Measurements from ENCODE around the gene SAMSN1.

The SAMSN1 gene

DNA sequence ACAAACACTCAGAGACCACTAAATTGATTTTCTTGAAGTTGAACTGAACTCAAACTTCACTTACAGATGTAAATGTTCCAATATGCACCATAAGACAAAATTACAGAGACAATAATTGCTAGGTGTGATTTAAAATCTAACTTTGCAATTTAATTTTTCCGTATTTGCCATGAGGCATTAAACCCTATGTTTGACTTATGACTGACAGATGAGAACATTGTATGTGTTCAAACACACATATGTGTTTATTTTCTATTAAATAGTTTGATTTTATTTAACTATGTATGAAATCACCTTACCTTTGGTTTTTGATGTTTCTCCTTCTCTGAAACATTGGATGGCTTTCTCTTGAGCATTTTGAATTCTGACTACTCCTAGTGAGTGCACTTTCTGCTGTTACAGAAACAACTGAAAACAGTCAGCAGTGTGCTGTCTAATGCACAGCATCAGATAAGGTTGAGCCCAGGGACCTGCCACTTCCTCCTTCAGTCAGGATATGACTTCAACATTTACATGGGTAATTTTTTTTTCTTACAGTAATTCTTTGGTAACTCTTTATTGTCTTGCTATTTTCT, at the start of gene SAMSN1:
SAMSN1 (minus strand) TSS at position 410 of the 575 bp plus-strand sequence; CDS start at position 356, 54 bp downstream.
- H3K4me3 ChIP-seq (ENCODE audit: low read length), result no peak within 1 kb of the TSS
- H3K27ac ChIP-seq (ENCODE audit: low read length), result no peak within 1 kb of the TSS
- H3K36me3 ChIP-seq (ENCODE audit: control insufficient read depth, low read depth, low read length), result no peaks in the 10 kb centered on the region
- H3K9ac ChIP-seq (ENCODE audit: low read length), result no peak within 1 kb of the TSS
- peaks cover 2% of the 10 kb centered on the region for H3K4me1 ChIP-seq (ENCODE audit: control insufficient read depth, low read depth, low read length)
- no peaks in the 10 kb centered on the region for H3K9me3 ChIP-seq (ENCODE audit: control insufficient read depth, low read depth, low read length)
- no peaks in the 10 kb centered on the region for H3K27me3 ChIP-seq (ENCODE audit: control insufficient read depth, insufficient read depth, low read length)

DNA sequence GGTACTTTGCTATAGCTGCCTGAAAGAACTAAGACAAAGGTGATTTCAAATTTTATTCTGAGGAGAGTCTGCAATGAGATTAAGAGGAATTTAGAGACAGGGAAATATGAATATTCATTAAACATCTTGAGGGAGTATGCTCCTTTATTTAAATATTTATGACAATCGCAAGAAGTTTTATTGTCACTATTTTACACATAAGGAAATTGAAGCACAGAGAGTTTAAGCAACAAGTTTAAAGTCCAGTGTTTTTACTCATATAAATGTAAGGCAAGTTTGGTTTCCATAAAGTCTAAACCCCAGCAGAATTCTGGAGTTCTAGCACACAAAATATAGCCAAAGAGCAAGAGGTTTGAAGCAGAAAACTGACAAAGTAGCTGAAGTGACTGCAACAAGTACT, 49.3 kb upstream of the SAMSN1 start:
- H3K27me3 ChIP-seq (ENCODE audit: control insufficient read depth, insufficient read depth, low read length), result no peaks in the 10 kb centered on the region
- H3K27ac ChIP-seq (ENCODE audit: low read length), result no peak overlapping the region
- H3K9me3 ChIP-seq (ENCODE audit: control insufficient read depth, low read depth, low read length), result no peaks in the 10 kb centered on the region
- H3K9ac ChIP-seq (ENCODE audit: low read length), result no peak overlapping the region
- no peak overlapping the region for H3K4me3 ChIP-seq (ENCODE audit: low read length)
- no peaks in the 10 kb centered on the region for H3K4me1 ChIP-seq (ENCODE audit: control insufficient read depth, low read depth, low read length)
- no peaks in the 10 kb centered on the region for H3K36me3 ChIP-seq (ENCODE audit: control insufficient read depth, low read depth, low read length)

DNA sequence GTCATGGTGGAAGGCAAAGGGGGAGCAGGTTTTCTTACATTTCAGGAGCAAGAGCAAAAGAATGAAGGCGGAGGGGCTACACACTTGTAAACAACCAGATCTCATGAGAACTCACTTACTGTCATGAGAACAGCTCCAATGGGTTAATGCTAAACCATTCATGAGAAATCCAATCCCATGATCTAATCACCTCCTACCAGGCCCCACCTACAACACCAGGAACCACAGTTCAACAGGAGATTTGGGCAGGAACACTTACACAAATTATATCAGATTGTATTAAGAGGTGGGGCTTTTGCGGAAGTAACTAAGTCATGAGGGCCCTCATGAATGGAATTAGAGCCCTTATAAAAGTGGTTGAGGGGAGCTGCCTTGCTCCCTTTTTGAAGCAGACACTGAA, 48.9 kb upstream of the SAMSN1 start:
- H3K9ac ChIP-seq (ENCODE audit: low read length), result no peak overlapping the region
- H3K27me3 ChIP-seq (ENCODE audit: control insufficient read depth, insufficient read depth, low read length), result no peaks in the 10 kb centered on the region
- H3K4me3 ChIP-seq (ENCODE audit: low read length), result no peak overlapping the region
- H3K4me1 ChIP-seq (ENCODE audit: control insufficient read depth, low read depth, low read length), result no peaks in the 10 kb centered on the region
- H3K9me3 ChIP-seq (ENCODE audit: control insufficient read depth, low read depth, low read length), result no peaks in the 10 kb centered on the region
- H3K36me3 ChIP-seq (ENCODE audit: control insufficient read depth, low read depth, low read length), result no peaks in the 10 kb centered on the region
- H3K27ac ChIP-seq (ENCODE audit: low read length), result no peak overlapping the region

DNA sequence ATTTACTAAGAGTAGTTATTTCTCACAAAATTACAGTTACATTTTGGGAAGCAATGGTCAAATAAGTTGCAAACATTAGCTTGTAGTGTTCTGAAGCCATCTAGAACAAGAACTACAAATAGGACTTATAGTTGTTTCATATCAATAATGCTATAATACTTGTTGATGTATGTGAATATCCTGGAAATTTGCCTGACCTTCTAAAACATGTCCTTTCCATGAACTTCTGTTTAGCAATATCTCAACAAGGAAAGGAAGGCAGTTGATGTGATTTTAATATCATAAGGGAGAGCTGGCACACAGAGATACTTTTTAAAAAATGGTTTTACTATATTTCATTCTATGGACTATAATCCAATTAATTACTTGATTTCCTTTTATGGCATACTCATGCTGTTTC, 47.1 kb upstream of the SAMSN1 start:
- no peak overlapping the region for H3K4me3 ChIP-seq (ENCODE audit: low read length)
- H3K9ac ChIP-seq (ENCODE audit: low read length), result no peak overlapping the region
- no peaks in the 10 kb centered on the region for H3K36me3 ChIP-seq (ENCODE audit: control insufficient read depth, low read depth, low read length)
- no peaks in the 10 kb centered on the region for H3K27me3 ChIP-seq (ENCODE audit: control insufficient read depth, insufficient read depth, low read length)
- H3K27ac ChIP-seq (ENCODE audit: low read length), result no peak overlapping the region
- H3K4me1 ChIP-seq (ENCODE audit: control insufficient read depth, low read depth, low read length), result no peaks in the 10 kb centered on the region
- no peaks in the 10 kb centered on the region for H3K9me3 ChIP-seq (ENCODE audit: control insufficient read depth, low read depth, low read length)

DNA sequence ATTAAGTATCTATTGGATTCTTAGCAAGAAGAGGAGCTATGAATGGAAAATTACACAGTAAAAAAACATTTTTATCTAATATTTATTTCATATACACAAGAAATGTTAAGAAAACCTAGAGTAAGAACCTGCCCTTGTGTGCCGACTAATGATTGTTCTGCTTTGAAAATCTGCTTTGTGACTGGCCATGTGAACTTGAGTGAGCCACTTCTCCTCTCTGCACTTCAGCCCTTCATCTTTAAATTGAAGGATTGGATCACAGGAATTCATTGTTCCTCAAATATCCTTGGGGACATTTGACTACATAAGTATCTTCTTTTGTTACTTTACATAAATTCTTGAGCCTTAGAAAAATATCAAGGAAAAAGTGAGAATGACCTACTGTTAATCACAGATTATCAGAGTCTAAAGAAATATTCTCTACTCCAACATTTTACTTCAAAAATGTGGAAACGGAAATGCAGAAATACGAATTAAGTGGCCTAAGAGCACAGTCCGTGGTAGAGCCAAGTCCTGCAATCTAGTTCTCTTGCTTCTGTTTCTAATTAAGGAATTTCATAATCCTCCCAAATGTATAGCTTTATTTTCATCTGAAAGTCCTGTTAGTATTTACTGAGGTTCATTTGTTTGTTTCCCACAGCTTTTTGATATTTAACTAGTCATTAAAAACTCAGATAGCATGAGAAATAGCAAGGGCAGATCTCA, 46.3 kb upstream of the SAMSN1 start:
- H3K4me1 ChIP-seq (ENCODE audit: control insufficient read depth, low read depth, low read length), result no peaks in the 10 kb centered on the region
- H3K27ac ChIP-seq (ENCODE audit: low read length), result no peak overlapping the region
- no peaks in the 10 kb centered on the region for H3K9me3 ChIP-seq (ENCODE audit: control insufficient read depth, low read depth, low read length)
- H3K36me3 ChIP-seq (ENCODE audit: control insufficient read depth, low read depth, low read length), result no peaks in the 10 kb centered on the region
- no peaks in the 10 kb centered on the region for H3K27me3 ChIP-seq (ENCODE audit: control insufficient read depth, insufficient read depth, low read length)
- H3K9ac ChIP-seq (ENCODE audit: low read length), result no peak overlapping the region
- H3K4me3 ChIP-seq (ENCODE audit: low read length), result no peak overlapping the region

DNA sequence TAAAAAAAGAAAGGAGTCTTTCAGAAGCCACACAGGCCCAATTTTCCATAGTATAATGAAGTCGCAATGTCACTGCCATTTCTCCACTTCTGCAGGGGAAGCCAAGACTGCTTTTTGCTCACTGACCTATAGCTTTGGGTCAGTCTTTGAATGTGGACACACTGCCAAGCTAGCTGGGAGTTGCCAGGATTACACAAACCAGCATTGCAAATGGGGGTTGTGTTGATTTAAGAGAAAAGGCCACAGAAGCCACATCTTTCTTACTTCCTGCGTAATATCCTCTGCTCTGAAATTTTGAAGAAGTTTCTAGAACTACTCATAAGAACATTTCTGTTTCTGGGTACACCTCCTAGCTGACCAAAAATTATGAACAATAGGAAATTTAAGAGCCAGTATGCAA, 45.8 kb upstream of the SAMSN1 start:
- no peak overlapping the region for H3K9ac ChIP-seq (ENCODE audit: low read length)

DNA sequence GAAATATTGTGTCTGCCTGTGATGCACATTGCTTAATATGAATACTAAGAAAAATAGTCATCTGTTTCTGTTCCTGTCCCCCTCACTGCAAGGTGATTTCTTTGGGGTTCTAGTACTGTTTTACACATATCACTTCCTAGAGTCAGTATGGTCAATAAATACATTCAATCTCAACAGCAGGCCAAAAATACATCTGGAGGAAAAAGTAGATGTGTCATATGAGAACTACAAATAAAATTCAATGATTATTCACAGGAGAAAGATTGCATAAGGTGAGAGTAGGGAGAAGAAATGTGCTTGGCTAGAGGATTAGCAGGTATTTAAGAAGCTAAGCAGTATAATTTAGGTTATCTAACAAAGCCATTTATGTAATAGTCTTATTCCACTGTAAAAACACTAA, 45.3 kb upstream of the SAMSN1 start:
- H3K27me3 ChIP-seq (ENCODE audit: control insufficient read depth, insufficient read depth, low read length), result no peaks in the 10 kb centered on the region
- no peak overlapping the region for H3K4me3 ChIP-seq (ENCODE audit: low read length)
- no peak overlapping the region for H3K27ac ChIP-seq (ENCODE audit: low read length)
- H3K9me3 ChIP-seq (ENCODE audit: control insufficient read depth, low read depth, low read length), result no peaks in the 10 kb centered on the region
- no peaks in the 10 kb centered on the region for H3K36me3 ChIP-seq (ENCODE audit: control insufficient read depth, low read depth, low read length)
- no peak overlapping the region for H3K9ac ChIP-seq (ENCODE audit: low read length)
- H3K4me1 ChIP-seq (ENCODE audit: control insufficient read depth, low read depth, low read length), result no peaks in the 10 kb centered on the region

More for the DNA sequence above, 45.8 kb upstream of the SAMSN1 start:
- Histone ChIP-seq H3K36me3 (ENCODE audit: control insufficient read depth, low read depth, low read length) (no peaks in the 10 kb centered on the region), H3K9me3 (ENCODE audit: control insufficient read depth, low read depth, low read length) (no peaks in the 10 kb centered on the region), H3K4me3 (ENCODE audit: low read length) (no peak overlapping the region), H3K4me1 (ENCODE audit: control insufficient read depth, low read depth, low read length) (no peaks in the 10 kb centered on the region), H3K27ac (ENCODE audit: low read length) (no peak overlapping the region), H3K27me3 (ENCODE audit: control insufficient read depth, insufficient read depth, low read length) (no peaks in the 10 kb centered on the region)

DNA sequence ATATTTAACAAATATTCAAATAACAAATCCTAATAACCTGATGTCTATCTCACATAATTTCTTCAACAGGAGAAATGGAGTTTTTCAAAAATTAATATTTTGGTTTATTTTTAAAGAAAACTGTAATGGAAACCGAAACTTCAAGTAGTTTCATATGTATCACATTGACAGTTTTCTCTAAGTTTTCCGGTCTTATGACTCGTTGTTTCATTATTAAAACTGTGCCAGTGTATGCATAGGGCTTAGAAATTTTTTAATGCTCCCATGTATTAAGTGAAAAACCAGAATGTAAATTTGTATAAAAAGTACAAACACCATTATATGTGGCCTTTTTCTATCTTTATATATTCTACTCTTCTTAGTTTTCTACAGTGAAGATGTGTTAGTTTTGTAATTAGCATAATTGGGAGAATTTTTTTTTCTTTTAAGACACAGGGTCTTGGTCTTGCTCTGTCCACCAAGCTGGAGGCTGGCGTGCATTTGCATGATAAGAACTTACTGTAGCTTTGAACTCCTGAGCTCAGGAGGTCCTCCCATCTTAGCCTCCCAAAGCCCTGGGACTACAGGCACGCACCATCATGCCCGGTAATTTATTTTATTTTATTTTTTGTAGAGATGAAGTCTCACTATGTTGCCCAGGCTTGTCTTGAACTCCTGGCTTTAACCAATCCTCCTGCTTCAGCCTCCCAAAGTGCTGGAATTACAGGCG, 43.9 kb upstream of the SAMSN1 start:
- Histone ChIP-seq H3K4me1 (ENCODE audit: control insufficient read depth, low read depth, low read length) (no peaks in the 10 kb centered on the region), H3K9ac (ENCODE audit: low read length) (no peak overlapping the region), H3K27ac (ENCODE audit: low read length) (no peak overlapping the region), H3K4me3 (ENCODE audit: low read length) (no peak overlapping the region), H3K36me3 (ENCODE audit: control insufficient read depth, low read depth, low read length) (no peaks in the 10 kb centered on the region), H3K27me3 (ENCODE audit: control insufficient read depth, insufficient read depth, low read length) (no peaks in the 10 kb centered on the region), H3K9me3 (ENCODE audit: control insufficient read depth, low read depth, low read length) (no peaks in the 10 kb centered on the region)

DNA sequence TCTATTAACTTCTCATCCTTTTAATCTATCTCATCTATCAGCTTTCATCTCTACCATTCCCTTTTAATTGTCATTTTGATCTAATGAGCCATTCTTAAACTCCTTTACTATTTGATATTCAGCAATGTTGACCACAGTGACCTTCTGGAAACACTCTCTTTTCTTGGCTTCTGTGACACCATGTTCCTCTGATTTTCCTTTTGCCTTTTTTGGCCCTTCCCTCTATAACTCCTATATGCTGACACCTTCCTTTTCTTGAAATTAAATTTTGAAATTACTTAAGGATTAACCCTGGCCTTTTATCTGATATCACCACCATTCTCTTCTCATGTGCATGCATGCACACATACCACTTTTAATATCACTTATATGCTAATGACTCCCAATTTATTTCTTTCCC, 41.2 kb upstream of the SAMSN1 start:
- no peak overlapping the region for H3K27ac ChIP-seq (ENCODE audit: low read length)
- no peak overlapping the region for H3K9ac ChIP-seq (ENCODE audit: low read length)
- no peaks in the 10 kb centered on the region for H3K27me3 ChIP-seq (ENCODE audit: control insufficient read depth, insufficient read depth, low read length)
- H3K4me1 ChIP-seq (ENCODE audit: control insufficient read depth, low read depth, low read length), result no peaks in the 10 kb centered on the region
- H3K4me3 ChIP-seq (ENCODE audit: low read length), result no peak overlapping the region
- H3K36me3 ChIP-seq (ENCODE audit: control insufficient read depth, low read depth, low read length), result no peaks in the 10 kb centered on the region
- H3K9me3 ChIP-seq (ENCODE audit: control insufficient read depth, low read depth, low read length), result no peaks in the 10 kb centered on the region

DNA sequence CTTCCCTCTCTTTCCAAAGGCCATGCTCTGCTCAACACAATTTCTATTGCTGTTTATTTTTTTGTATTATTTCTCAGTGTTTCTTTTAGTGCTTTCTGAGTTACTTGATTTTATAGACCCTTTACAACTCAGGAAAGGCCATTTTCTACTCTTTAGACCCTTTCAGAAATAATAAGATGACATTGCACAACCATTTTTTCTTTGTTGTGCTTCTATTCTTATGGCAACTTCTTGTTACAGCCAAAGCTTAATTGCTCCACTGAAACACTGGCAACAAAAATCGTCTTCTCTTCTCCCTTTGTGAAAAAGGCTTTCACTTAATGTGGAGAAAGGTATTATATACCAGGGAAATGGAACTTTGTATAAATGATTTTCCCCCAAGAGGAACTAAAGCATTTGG, 39.0 kb upstream of the SAMSN1 start:
- Histone ChIP-seq H3K36me3 (ENCODE audit: control insufficient read depth, low read depth, low read length) (no peaks in the 10 kb centered on the region), H3K27me3 (ENCODE audit: control insufficient read depth, insufficient read depth, low read length) (no peaks in the 10 kb centered on the region), H3K27ac (ENCODE audit: low read length) (no peak overlapping the region), H3K4me1 (ENCODE audit: control insufficient read depth, low read depth, low read length) (no peaks in the 10 kb centered on the region), H3K9ac (ENCODE audit: low read length) (no peak overlapping the region), H3K4me3 (ENCODE audit: low read length) (no peak overlapping the region), H3K9me3 (ENCODE audit: control insufficient read depth, low read depth, low read length) (no peaks in the 10 kb centered on the region)

DNA sequence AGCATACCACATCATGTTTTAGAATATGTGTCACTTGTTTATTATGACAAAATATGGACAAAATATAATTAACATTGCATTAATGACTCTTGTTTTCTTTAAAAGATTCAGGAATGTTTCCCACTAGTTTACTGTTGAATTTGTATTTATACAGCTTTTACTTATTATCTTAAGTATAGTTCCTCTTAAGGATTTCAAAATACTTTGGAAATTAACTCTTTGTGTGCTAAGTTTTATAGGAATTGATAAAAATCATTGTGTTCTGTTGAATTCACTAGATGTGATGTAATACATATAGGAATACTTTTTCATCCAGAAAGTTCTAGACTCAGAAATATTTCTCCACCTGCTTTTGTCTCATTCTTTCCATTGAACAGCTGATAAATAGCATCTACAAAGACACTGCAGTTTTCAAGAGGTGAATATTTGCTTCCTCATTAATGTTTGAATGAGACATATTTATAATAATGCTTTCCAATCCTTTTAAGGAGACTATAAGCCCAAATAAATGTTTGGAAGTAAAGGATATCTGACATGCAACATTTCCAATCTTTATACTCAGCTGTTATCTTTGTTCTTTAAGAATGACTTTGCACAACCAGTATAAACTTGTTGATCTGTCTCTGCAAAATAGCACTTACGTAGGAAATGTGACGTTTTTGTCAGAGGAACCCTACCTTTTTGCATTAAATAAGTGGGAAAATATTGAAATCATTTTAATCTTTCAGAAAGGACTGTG, 38.4 kb upstream of the SAMSN1 start:
- Histone ChIP-seq H3K4me3 (ENCODE audit: low read length) (no peak overlapping the region), H3K9ac (ENCODE audit: low read length) (no peak overlapping the region), H3K36me3 (ENCODE audit: control insufficient read depth, low read depth, low read length) (no peaks in the 10 kb centered on the region), H3K27me3 (ENCODE audit: control insufficient read depth, insufficient read depth, low read length) (no peaks in the 10 kb centered on the region), H3K9me3 (ENCODE audit: control insufficient read depth, low read depth, low read length) (no peaks in the 10 kb centered on the region), H3K4me1 (ENCODE audit: control insufficient read depth, low read depth, low read length) (no peaks in the 10 kb centered on the region), H3K27ac (ENCODE audit: low read length) (no peak overlapping the region)
